GM19099 (cell line): ENCODE results near the gene S1PR3.

Source experiments
- POLR2A ChIP-seq: IDR thresholded peaks from 3 replicates; pipeline ENCODE4 v1.6.1; 2011; ENCODE audit warnings: low read depth; ENCODE audit not compliant: insufficient read length; ENCODE audit errors: extremely low read depth

S1PR3 gene

GRCh38 chr9:88995200-88995577, 3.9 kb downstream of the S1PR3 start:
- no peak for TF ChIP-seq POLR2A

DNA sequence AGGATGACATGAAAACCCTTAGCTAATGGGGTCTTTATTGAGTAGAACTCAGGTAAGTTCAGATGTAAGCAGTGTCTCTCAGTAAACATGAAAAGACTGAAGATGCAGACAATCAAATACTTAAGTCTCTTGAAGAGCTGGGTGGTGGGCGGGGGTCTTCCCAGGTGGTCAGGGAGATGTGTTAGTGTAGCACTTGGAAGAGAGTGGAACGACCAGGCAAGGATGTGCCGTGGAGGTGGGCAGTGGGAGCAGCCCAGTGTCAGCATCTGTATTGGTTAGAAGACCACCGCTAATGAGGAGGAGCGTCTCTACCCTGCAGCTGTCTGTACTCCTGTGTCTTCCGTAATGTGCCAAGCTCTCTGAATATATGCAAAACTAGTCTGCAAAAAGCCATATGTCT, 4.4 kb downstream of the S1PR3 start:
- TF ChIP-seq POLR2A, result no peak

GRCh38 chr9:88996046-88996920, 5.0 kb downstream of the S1PR3 start:
- no peak for TF ChIP-seq POLR2A

GRCh38 chr9:88996921-88997235, 5.6 kb downstream of the S1PR3 start:
- no peak for TF ChIP-seq POLR2A

- TF ChIP-seq POLR2A, result no peak
Observed at GRCh38 chr9:88997646-88998045, 6.4 kb downstream of the S1PR3 start.

DNA sequence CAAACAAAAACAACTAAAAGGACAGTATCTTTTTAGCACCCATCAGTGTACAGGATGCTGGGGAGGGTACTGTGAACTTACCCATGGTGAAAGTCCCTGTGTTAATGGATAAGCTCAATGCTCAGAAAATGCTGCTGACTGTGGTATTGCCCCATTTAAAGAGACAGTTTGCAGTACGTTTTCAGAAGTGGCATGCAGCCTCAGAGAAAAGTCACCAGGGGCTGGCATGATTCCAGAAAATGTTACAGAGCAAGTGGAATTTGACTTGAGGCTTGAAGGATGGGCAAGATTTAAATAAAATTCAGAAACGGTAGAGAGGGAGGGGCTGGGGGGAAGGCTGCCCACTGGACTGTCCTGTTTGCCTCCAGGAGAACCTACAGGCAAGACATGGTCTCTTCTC, 7.2 kb downstream of the S1PR3 start:
- TF ChIP-seq POLR2A, result no peak

GRCh38 chr9:88998911-88999310, 7.6 kb downstream of the S1PR3 start:
- TF ChIP-seq POLR2A, result no peak

GRCh38 chr9:89000371-89000781, 9.1 kb downstream of the S1PR3 start:
- TF ChIP-seq POLR2A, result no peak

GRCh38 chr9:89000973-89001916, 10.0 kb downstream of the S1PR3 start:
- TF ChIP-seq POLR2A, result no peak

GRCh38 chr9:89001917-89002540, 10.8 kb downstream of the S1PR3 start:
- no peak for TF ChIP-seq POLR2A

DNA sequence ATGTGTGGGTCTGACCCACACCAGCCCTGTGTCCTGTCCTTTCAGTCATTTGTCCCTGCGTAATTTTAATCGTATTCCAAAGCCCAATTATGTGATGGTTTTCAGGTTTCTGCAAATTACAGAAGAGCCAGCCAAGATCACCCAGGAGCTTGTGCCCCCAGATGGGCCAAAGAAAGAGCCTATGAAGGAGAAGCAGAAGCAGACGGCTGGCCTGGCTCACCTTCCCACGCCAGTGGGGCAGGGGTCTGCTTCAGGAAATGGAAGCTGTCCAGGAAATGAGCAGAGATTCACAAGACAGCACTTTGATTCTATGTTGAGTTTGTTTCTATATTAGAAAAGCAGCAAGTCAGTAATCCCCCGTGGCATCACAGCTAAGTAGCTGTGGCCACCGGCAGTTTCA, 11.7 kb downstream of the S1PR3 start:
- TF ChIP-seq POLR2A, result no peak

GRCh38 chr9:89005323-89005722, 14.1 kb downstream of the S1PR3 start:
- TF ChIP-seq POLR2A, result no peak

GRCh38 chr9:89006267-89006666, 15.0 kb downstream of the S1PR3 start:
- TF ChIP-seq POLR2A, result no peak

DNA sequence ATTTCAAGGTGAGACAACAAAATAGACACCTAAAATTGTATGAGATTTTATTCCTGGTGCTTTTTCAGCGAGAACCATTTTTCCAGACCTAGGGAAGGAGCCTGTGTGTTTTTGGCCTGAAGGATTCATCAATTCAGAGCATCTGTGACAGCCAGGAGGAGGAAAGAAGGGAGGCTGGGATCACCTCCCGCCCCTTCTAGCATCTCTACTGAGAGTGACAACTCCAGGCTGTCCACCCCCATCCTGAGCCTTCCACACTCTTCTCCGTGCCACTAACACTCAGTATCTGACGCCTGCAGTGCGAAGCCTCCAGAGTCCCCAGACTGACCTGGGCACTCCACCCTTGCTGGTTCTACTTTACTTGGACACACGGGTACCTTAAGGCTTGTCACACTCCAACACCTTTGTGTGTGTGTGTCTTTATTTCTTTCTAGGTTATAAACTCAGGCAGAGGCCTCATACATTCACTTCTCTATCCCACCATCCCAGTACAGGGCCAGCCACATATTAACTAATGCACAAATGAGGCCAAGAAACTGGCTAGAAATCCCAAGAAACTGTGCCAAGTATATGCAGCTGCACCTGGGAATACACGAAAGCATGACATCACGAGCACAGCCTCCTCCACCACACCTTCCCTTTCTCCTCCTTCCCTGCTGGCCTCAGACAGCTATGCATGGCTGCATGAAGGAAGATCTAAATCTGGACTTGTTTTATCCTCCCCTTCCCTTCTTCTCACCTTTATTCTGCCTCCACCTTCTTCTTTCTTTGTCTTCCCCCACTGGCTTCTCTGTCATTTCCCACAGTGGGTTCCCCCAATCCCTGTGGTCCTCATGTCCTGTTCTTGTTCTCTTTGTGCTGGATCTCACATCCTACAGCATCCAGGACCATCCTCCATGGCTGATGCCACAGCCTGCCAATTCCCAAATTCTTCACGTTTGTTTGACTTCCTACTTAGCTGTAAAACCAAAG, 16.0 kb downstream of the S1PR3 start:
- no peak for TF ChIP-seq POLR2A

GRCh38 chr9:89008055-89008743, 16.9 kb downstream of the S1PR3 start:
- no peak for TF ChIP-seq POLR2A
